ENCODE results near the gene GRHL1.

DNA sequence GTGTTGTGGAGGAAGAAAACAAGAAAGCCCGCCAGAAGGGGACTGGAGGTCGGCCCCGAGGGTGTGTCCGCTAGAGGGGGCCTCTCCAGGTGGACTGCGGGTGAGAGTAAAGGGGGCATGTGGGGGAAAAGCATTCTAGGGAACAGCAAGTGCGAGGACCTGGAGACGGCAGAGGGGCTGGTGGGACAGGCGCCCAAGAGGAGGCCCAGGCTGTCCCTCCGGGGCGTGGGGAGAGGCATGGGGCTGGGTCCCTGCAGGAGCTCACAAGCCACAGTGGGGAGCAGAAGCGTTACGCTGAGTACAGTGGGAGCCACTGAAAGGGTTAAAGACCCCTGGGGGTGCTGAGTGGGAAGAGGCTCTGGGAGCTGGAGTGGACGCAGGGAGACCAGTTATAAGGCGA, 90.2 kb downstream of the GRHL1 start:
- TF ChIP-seq ZNF548 (tag by site-specific recombination; IDR thresholded peaks at IDR 0.05) (no peak), ZNF133 (tag by site-specific recombination; IDR thresholded peaks at IDR 0.05) (no peak), YY2 (tag by site-specific recombination; IDR thresholded peaks at IDR 0.05) (no peak), ZNF600 (tag by site-specific recombination; IDR thresholded peaks at IDR 0.05) (no peak), ZNF24 (tag by site-specific recombination; IDR thresholded peaks at IDR 0.05) (no peak)
- TF ChIP-seq, protein P1, sequence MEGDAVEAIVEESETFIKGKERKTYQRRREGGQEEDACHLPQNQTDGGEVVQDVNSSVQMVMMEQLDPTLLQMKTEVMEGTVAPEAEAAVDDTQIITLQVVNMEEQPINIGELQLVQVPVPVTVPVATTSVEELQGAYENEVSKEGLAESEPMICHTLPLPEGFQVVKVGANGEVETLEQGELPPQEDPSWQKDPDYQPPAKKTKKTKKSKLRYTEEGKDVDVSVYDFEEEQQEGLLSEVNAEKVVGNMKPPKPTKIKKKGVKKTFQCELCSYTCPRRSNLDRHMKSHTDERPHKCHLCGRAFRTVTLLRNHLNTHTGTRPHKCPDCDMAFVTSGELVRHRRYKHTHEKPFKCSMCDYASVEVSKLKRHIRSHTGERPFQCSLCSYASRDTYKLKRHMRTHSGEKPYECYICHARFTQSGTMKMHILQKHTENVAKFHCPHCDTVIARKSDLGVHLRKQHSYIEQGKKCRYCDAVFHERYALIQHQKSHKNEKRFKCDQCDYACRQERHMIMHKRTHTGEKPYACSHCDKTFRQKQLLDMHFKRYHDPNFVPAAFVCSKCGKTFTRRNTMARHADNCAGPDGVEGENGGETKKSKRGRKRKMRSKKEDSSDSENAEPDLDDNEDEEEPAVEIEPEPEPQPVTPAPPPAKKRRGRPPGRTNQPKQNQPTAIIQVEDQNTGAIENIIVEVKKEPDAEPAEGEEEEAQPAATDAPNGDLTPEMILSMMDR (tag by site-specific recombination; IDR thresholded peaks at IDR 0.05), result no peak
- TF ChIP-seq, protein P2, sequence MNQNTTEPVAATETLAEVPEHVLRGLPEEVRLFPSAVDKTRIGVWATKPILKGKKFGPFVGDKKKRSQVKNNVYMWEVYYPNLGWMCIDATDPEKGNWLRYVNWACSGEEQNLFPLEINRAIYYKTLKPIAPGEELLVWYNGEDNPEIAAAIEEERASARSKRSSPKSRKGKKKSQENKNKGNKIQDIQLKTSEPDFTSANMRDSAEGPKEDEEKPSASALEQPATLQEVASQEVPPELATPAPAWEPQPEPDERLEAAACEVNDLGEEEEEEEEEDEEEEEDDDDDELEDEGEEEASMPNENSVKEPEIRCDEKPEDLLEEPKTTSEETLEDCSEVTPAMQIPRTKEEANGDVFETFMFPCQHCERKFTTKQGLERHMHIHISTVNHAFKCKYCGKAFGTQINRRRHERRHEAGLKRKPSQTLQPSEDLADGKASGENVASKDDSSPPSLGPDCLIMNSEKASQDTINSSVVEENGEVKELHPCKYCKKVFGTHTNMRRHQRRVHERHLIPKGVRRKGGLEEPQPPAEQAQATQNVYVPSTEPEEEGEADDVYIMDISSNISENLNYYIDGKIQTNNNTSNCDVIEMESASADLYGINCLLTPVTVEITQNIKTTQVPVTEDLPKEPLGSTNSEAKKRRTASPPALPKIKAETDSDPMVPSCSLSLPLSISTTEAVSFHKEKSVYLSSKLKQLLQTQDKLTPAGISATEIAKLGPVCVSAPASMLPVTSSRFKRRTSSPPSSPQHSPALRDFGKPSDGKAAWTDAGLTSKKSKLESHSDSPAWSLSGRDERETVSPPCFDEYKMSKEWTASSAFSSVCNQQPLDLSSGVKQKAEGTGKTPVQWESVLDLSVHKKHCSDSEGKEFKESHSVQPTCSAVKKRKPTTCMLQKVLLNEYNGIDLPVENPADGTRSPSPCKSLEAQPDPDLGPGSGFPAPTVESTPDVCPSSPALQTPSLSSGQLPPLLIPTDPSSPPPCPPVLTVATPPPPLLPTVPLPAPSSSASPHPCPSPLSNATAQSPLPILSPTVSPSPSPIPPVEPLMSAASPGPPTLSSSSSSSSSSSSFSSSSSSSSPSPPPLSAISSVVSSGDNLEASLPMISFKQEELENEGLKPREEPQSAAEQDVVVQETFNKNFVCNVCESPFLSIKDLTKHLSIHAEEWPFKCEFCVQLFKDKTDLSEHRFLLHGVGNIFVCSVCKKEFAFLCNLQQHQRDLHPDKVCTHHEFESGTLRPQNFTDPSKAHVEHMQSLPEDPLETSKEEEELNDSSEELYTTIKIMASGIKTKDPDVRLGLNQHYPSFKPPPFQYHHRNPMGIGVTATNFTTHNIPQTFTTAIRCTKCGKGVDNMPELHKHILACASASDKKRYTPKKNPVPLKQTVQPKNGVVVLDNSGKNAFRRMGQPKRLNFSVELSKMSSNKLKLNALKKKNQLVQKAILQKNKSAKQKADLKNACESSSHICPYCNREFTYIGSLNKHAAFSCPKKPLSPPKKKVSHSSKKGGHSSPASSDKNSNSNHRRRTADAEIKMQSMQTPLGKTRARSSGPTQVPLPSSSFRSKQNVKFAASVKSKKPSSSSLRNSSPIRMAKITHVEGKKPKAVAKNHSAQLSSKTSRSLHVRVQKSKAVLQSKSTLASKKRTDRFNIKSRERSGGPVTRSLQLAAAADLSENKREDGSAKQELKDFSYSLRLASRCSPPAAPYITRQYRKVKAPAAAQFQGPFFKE (tag by site-specific recombination; IDR thresholded peaks at IDR 0.05; ENCODE audit: borderline replicate concordance), result no peak
